ENCODE results near the gene ADAM8.
"Not testable (repeated sequence)": the region's sequence is repeated elsewhere in the genome, so short reads cannot be mapped to it uniquely, and the experiment has no call there.

Gene ADAM8

DNA sequence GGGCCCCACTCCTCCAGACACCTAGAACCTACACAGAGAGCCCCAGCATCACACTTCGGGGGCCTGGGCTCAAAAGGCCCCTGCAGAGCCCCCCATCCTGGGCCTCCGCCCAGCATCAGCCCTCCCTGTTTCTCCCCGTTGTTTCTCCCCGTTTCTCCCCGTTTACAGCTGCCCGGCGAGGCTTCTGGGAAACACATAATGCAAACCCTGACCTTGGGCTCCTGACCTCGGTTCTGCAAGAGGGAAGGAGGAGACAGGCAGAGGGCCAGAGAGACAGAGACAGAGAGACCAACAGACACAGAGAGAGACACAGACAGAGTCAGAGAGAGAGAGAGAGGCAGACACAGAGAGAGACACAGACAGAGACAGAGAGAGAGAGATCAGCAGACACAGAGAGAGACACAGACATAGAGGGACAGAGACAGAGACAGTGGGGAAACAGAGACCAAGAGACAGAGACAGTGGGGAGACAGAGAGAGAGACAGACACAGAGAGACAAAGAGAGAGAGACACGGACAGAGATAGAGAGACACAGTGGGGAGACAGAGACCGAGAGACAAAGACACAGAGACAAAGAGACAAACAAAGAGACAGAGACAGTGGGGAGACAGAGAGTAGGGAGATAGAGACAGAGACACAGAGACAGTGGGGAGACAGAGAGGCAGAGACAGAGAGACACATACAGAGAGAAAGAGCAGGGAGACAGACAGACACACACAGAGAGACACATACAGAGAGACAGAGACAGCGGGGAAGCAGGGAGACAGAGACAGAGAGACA, 26.5 kb downstream of the ADAM8 start:
- DNase-seq (ENCODE audit: low read depth), result no peak

DNA sequence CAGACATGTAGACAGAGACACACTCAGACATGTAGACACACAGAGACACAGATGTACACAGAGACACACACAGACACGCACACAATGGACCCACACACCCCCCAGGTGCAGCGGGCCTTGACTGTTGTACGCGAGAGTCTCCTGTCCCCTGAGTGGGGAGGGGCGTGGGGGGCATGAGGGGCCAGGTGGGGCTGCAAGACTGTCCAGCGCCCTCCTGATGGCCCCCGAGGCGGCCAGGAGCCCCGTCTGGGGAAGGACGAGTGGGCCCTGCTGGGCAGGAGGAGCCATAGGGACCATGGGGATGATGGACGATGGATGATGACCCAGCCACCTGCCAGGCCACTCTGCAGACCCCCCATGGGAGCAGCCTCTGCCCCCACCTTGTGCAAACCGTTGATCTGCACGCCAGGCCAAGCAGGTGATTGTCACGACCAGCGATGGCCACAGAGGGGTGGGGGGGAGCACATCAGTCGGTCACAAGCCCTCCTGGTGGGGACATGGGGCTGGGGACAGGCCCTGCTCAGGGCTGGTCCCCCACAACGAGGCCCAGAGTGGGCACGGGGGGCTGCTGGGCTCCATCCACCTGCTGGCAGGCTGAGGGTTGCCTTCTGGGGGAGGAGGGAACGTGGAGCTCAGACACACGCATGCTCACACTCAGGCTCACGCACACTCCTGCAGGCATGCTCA, 27.4 kb downstream of the ADAM8 start:
- DNase-seq (ENCODE audit: low read depth), result no peak

DNA sequence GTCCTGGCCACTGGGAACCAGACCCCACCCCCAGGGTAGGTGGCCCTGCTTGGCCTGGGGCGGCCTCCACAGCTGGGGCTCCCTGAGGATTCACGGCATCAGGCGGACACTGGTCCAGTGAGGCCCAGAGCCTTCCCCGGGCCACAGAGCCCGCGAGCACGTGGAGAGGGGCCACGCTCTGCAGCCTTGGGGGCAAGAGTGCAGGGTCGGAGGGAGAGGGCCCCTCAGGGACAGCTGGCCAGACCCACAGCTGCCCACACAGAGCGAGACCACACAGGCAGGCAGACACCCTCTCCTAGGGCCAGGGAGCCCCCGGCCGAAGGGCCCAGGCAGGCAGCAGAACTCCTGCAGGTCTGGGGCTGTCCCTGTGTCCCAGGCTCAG, 28.3 kb downstream of the ADAM8 start:
- no peak for DNase-seq (ENCODE audit: low read depth)

DNA sequence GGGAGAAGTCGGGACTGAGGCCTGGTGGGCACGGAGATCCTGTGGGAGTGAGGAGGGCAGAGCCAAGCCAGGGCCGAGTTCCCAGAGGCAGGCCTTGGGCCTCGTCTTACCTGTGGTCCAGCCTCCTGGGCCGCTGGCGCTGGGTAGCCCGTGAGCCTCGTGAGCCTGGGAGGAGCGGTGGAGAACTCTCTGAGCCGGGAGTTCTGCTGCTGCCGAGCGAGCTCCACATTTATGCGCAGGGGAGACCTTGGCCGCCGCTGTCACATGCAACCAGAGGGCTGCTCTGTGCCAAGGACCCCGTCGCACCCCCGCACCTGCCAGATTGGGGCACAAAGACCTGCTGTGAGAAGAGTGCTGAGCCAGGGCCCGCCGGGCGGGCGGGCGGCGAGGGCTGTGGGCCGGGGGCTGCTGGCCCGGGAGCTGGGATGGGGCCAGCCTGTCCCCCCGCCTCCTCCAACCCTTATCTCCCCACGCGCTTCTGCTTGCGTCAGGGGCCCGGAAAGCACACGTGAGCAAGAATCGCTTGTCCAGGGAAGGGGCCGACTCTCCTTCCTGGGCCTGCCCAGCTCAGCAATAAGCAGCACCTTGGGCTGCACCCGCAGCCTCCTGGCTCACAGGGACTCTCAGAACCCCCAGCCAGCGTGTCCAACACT, 28.9 kb downstream of the ADAM8 start:
- DNase-seq (ENCODE audit: low read depth), result no peak

DNA sequence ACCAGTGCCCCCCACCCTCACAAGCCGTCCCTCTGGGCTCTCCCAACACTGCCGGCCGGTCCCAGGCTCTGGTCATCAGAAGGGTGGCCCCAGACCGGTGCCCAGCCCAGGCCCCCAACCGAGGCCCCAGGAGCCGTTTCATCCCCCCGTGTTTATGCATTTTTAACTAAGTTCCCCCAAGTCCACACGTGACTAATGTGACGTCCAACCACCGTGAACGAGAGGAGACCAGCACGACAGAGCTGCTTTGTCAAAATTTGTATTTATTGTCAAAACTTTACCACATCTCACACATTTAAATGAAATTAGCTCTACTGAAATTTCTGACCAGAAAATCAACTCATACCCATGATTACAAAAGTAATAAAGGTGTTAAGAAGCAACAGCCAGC, 30.4 kb downstream of the ADAM8 start:
- DNase-seq (ENCODE audit: low read depth), result no peak

DNA sequence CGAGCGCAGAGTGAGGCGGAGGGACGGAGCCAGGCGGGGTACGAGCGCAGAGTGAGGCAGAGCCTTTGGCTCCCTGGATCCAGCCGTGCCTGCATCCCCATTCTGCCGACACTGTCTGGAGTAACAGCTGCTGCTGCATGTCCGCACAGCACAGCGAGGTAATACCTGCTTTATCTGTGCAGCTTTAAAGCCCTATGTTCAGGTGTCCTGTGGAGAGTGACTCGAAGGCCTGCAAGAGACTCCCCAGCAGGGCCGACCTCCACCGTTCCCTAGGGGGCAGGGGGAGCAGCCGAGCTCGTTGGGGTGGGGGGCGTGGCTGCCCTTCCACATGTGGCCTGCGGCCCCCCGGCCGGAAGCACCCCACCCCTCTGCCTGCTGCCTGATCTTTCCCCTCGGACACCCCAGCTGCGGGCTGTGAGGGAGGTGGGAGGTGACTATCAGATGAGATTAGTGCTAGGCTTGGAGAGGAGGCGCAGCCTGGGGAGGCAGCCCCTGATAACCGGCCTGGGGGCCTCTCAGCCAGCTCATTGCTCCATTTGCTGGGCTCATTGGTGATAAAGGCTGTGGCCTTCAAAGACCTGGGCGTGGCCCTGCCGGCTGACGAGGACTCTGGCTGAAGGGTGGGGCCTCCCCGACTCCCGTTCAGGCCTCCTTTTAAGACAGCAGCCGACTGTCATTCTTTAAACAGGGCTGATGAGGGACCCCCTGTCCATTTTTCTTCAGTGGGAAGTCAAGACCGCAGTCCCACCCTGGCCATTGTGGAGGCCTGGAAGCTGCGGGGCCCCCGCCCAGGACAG, 31.0 kb downstream of the ADAM8 start:
- DNase-seq (ENCODE audit: low read depth), result no peak

DNA sequence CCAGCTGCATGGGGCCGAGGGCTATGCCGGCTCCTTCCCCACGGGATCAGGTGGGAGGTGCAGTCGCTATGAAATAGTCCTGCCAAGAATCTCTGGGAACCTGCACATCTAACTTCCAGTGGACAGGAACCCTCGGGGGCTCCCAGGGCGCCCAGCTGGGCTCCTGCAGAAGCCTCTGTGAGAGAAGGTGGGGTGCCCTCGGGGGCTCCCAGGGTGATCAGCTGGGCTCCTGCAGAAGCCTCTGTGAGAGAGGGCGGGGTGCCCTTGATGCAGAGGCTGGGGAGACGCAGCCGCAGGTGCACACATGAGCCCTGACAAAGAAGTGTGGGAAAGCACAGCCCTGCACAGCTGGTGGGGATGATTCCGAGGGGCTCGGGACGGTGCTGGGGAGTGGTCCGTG, 33.1 kb downstream of the ADAM8 start:
- no peak for DNase-seq (ENCODE audit: low read depth)

DNA sequence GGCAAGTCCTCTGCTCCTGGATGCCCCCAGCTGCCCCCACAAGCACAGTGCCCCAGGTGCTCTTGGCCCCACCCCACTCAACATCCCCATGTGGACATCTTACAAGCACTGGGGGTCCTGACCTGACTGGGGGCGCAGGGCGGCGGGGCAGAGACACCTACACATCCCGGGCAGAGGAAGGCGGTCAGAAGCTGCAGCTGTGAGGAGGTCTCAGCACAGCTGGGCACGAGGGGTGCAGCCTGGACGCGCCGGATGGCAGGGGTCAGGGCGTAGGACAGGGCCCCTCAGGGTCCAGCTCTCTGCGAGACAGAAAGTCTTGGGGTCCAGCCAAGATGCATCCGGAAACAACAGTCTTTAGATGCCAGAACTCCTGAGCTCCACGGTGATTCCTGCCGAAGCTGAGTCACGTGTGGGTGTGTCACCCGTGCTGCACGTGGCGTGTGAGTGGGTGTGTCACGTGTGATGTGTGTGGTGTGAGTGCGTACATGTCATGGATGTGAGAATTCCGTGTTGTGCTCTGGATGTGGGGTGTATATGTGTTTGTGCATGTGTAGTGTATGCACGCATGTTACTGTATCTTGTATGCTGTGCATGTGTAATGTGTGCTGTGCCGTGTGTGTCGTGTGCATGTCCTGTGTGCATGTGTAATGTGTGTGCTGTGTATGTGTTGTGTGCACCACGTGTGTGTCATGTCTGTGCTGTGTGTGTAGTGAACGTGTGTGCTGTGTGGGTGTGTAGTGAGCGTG, 33.9 kb downstream of the ADAM8 start:
- no peak for DNase-seq (ENCODE audit: low read depth)

DNA sequence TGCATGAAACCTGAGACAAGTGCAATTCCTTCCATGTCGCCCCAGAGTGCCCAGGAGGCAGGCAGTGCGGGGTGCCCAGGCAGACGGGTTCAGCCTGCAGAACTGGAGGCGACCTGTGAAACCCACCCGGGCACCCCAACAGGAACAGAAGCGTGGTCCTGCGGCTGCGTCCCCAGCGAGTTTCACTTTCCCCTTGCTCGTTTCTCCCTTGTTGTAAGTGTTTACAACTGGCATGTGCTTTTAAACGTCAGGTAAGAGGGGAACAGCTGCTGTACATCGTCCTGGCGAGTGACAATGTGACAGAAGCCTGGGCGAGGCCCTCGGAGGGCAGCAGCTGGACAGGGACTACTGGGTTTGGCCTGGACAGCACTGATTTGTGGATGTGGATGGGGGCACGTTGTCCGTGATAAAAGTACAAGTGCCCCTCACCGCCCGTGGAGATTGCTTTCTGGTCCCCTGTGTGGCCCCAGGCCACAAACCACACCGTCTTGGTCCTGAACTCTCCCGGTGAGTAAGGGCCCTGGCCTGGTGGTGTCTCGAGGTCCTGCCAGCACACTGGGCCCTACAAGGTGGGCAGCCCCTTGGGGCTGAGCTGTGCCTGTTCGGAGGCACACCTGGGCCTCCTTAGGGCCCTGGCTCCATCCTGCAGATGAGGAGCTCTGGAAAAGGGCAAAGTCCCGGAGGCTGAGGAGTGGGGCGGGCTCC, 35.0 kb downstream of the ADAM8 start:
- no peak for DNase-seq (ENCODE audit: low read depth)

DNA sequence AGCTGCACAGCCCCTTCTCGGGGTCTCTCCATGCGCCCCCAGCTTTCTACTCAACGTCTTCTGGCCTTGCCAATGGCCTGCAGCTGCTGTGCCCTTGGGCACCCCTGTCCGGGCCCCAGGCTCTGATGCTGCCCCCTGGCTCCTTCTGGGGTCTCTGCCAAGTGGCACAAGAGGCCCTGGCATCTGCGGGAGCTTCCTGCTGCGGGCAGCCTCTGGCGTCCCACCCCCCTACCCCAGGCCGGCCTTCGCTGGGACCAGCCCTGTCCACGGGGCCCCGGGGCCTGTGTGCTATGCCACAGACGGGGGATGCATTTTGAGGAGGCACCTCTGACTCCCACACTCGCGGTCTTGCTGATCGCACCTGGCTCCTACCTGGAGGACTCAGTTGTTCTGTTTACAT, 36.7 kb downstream of the ADAM8 start:
- no peak for DNase-seq (ENCODE audit: low read depth)

DNA sequence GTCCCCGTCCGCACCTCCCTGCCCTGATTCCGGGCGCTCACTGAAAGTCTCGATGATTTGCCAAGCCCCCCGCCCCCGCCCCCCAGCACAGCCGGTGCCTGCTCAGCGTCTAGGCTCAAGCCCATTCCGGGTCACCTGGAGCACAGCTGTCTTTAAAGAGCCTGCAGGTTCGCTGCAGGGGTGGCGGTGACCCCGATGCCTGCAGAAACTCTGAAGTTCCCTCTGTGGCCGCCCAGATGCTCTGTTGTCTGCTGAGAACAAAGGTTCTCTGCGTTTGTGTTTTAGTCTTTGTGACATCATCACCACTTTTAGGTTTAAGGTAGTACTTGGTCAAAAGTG, 38.2 kb downstream of the ADAM8 start:
- no peak for DNase-seq (ENCODE audit: low read depth)

DNA sequence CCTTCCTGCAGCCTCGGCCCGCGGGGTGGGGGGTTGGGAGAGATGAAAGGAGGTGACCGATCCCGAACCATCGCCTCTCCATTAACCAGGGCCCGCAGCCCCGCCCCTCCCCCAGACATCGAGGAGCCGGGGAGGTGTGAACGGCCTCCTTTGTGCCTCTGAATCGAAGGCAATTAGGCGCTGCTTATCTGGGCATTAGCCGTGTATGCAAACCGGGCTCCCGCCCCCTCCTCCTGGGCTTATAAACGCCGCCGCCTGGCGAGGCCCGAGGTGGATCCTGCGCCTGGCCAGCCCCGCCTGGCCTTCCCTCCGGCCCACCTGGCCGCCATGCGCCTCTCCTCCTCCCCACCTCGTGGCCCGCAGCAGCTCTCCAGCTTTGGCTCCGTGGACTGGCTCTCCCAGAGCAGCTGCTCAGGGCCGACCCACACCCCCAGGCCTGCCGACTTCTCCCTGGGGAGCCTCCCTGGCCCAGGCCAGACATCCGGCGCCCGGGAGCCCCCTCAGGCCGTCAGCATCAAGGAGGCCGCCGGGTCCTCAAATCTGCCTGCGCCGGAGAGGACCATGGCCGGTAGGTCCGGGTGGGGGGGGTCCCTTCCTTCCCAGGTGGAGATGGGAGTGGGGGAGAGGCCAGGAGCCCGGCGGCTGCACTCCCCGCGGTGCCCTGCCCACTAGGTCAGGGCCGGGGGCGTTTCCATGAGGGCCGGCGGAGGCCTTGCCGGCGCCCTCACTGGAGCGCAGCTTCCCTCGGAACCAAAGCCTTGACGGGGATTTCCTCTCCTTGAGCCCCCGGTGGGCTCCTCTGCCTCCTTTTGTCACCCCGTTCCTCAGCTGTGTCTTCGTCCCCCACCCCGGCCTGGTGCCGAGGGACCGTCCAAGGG, 38.8 kb downstream of the ADAM8 start, which contains the start of gene VENTX:
TSS of gene VENTX (plus strand) at position 268 of the 878 bp plus-strand sequence. CDS start at position 328, 60 bp downstream.
- no peak for DNase-seq (ENCODE audit: low read depth)

DNA sequence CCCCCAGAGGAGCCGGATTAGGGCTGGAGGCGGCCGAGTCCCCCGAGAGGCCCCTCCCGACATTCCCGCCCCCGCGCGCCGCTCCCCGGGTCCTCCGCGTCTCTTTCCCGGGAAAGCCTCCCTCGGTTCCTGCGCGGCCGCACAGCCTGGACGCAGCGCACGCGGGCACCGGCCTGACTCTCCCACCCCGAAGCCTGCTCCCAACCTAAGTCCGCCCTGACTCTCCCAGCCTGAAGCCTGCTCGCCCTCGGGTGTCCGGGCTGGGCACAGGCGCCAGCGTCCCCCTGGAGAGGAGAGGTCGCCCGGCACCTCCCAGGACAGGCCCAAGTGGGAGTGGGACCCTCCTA, 39.5 kb downstream of the ADAM8 start:
- DNase-seq (ENCODE audit: low read depth), result no peak

DNA sequence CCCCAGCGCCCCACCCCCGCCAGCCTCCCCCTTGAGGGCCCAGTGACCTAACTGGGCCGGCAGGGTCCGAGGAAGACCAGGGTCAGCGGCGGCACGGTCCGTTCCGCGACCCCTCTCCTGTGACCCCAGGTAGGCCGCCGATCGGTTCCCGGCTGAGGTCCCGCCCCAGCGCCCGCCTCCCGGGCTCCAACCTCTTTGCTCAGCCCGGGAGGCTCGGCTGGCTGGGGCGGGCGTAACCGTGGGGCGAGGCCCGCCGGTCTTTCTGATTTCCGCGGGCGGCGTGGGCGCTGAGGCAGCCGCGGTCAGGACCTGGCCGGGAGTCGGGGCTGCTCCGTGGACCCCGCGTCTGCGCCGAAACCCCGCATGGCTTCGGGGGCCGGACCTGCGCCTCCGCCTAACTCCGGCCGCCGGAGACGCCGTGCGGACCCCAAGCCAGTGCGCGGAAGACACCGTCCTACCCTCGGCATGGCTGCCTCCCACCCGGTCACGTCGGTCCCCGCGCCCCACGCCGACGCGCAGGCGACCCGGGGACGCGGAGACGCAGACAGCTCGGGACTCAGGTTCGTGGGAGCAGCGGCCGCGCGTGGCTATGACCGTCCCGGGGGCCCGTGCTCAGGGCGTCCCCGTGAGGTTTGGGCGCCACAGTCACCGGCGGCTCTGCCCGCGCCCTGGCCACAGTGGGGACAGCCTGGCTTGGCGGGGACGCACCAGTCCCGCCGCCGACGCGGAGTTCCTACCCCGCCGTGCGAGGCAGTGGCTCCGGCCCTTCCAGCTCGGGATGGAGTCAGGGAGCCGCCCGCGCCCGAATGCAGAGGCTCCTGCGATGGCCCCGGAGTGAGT, 40.0 kb downstream of the ADAM8 start:
- no peak for DNase-seq (ENCODE audit: low read depth)

DNA sequence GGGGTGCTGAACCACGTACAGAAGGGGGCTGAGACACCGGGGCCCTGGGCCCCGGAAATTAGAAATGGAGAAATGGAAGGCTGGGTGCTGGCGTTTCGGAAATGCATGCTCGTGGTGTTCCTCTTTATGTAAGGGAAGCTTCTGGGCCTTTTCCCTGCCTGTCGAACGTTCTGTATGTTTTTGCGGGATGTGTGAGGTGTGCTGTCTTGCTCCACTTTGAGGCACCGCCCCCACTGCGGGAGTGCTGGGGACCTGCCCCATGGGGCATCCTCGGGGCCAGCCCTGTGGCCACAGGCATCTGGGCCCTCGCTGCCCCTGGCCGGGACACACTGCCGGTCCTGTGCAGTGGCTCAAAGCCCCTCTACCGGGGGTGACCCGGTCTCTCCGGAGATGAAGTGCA, 40.7 kb downstream of the ADAM8 start:
- DNase-seq (ENCODE audit: low read depth), result no peak

DNA sequence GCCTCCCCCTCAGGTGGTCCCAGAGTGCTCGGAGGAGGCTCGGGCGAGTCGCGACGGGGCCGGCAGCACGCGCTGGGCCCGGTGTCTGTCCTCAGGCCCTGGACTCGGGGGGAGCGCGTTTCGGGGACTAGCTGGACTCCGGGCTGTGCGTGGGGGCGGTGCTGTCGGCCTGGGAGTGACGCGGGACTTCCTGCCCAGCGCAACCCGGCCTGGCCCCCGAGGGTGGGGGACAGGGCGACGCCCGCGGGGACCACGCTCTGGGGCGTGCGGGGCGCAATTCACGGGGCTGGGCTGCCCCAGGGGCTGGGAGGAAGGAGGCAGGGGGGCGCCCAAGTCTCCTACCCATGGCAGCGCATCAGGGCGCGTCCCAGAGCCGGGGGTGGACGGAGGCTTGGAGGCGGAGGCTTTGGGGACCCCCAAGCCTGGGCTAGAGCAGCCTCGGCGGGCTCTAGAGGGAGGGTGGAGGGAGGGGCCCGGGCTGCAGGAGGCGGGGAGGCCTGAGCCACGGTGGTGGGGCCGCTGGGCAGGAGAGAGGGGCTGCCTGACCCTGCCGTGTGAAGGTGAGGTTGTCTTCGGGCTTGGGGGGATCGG, 41.3 kb downstream of the ADAM8 start:
- DNase-seq (ENCODE audit: low read depth), result no peak

DNA sequence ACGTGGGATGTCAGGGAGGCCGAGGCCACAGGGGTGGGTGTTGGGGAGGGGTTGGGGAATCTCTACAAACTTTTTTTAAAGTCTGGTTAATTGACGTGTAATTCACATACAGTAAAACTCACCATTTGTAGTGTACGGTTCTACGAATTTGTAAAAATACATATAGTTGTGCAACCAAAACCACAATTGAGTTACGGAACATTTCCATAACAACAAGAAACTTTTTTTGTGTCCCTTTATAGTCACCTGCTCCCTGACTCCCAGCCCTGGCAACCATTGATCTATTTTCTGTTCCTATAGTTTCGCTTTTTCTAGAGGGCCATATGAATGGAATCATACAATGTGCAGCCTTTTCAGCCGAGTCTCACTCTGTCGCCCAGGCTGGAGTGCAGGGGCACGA, 41.9 kb downstream of the ADAM8 start:
- DNase-seq (ENCODE audit: low read depth), result not testable (repeated sequence)

DNA sequence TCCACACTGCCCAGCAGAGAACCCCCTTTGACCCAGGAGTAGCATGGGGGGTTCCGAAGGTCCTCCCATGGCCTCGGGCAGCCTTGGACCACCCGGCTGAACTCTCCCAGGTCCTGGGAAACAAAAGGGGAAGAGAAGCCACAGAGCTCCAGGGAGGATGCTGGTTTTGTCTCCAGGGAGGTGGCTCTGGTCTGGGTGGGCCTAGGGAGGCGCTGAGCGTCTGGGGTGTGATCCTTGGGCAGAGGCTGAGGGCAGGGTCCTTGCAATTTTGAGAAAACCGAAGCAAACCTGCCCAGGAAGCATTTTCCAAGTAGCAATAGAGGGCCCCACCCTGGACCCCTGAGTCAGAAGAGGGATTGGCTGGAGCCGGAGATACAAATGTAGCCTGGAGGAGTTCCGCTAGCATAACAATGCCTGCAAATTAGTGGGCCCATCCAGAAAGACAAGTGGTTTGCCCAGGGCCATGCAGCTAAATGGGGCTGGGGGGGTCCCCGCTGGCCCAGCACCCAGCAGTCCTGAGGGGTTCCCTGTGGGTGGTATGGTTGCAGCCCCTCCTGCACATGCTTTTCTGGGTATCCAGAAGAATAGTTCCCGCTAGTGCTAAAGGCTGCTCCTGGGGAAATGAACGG, 44.6 kb downstream of the ADAM8 start:
- no peak for DNase-seq (ENCODE audit: low read depth)

Measured in HS-5 (cell line).